ENCODE data around the gene MAP2K1.

Gene MAP2K1

GRCh38 chr15:66504563-66505429, 118.1 kb downstream of the MAP2K1 start, which contains the start of the genes RPL4 and ZWILCH (continued):
- TF ChIP-seq ZSCAN18 (tag by site-specific recombination; IDR thresholded peaks at IDR 0.05) (peak; percentile 53; the same call in 1 of the 2 replicates), ZNF274 (IDR thresholded peaks at IDR 0.05; ENCODE audit: low read length) (no peak), ZNF274 (tag by site-specific recombination; IDR thresholded peaks at IDR 0.05; ENCODE audit: borderline replicate concordance) (no peak), ZNF239 (tag by site-specific recombination; IDR thresholded peaks at IDR 0.05) (peak; percentile 79), KLF8 (tag by site-specific recombination; IDR thresholded peaks at IDR 0.05) (peak; percentile 99), REPIN1 (tag by site-specific recombination; IDR thresholded peaks at IDR 0.05; ENCODE audit: low read depth) (peak; percentile 55; the same call in 1 of the 2 replicates), GLI4 (tag by site-specific recombination; IDR thresholded peaks at IDR 0.05) (0 out of 2 replicates have a peak, but pooled peaks have one; percentile 21), KLF9 (tag by site-specific recombination; IDR thresholded peaks at IDR 0.05; ENCODE audit: low read depth) (peak; percentile 67), ZNF645 (tag by site-specific recombination; IDR thresholded peaks at IDR 0.05) (no peak), HOXC10 (CRISPR knock-in tag; IDR thresholded peaks at IDR 0.05) (no peak), ZNF449 (tag by site-specific recombination; IDR thresholded peaks at IDR 0.05) (peak; percentile 56; the same call in 1 of the 2 replicates), YY1 (tag by site-specific recombination; IDR thresholded peaks at IDR 0.05) (peak; percentile 97), ZNF2 (tag by site-specific recombination; IDR thresholded peaks at IDR 0.05) (peak; percentile 78; the same call in 1 of the 2 replicates), PRDM2 (tag by site-specific recombination; IDR thresholded peaks at IDR 0.05; ENCODE audit: borderline replicate concordance) (no peak), SP2 (tag by site-specific recombination; IDR thresholded peaks at IDR 0.05) (peak; percentile 87), ZNF324 (tag by site-specific recombination; IDR thresholded peaks at IDR 0.05) (peak; percentile 87), ZBTB6 (tag by site-specific recombination; IDR thresholded peaks at IDR 0.05) (peak; percentile 5; the same call in 1 of the 2 replicates), ZNF48 (tag by site-specific recombination; IDR thresholded peaks at IDR 0.05) (no peak), ZBTB26 (tag by site-specific recombination; optimal IDR thresholded peaks at IDR 0.05) (peak; percentile 41), ZBTB48 (tag by site-specific recombination; IDR thresholded peaks at IDR 0.05) (0 out of 2 replicates have a peak, but pooled peaks have one; percentile 73), ZNF391 (tag by site-specific recombination; IDR thresholded peaks at IDR 0.05; ENCODE audit: borderline replicate concordance, low read depth) (peak; percentile 18; the same call in 1 of the 2 replicates), ZBTB17 (tag by site-specific recombination; IDR thresholded peaks at IDR 0.05) (peak; percentile 32), ZNF501 (tag by site-specific recombination; IDR thresholded peaks at IDR 0.05) (peak; percentile 71), ZNF571 (tag by site-specific recombination; IDR thresholded peaks at IDR 0.05) (no peak)
